Esophagus muscularis mucosa (tissue), 4 donors: Measurements from ENCODE around the gene DNASE1L2. TPM values are rescaled to one million over a fixed set of nuclear protein-coding genes. Genes with fewer than 3 reads are reported as not detected.

Source experiments
- DNase-seq: peaks from one replicate; pipeline ENCODE4 v3.0.0-alpha.2; 2017; ENCODE audit errors: extremely low spot score
- H3K27ac ChIP-seq, 4 donors: fragments of 200-600 bp; sonication (generic); replicated peaks in 1 of 4; 1 replicate in 3 of 4; 2 replicates in 1 of 4; pipeline ENCODE4 v1.5.1; 2016 to 2019; ENCODE audit warnings: mild to moderate bottlenecking in 1 of 4
- H3K27me3 ChIP-seq, 4 donors: fragments of 200-600 bp; sonication (generic); one replicate each; pipeline versions ENCODE4 v1.5.1 to v1.6.0; 2016 to 2019
- H3K36me3 ChIP-seq, 4 donors: fragments of 200-600 bp; sonication (generic); one replicate each; pipeline ENCODE4 v1.5.1; 2016 to 2019
- H3K4me1 ChIP-seq, 4 donors: fragments of 200-600 bp; sonication (generic); one replicate each; pipeline ENCODE4 v1.5.1; 2016 to 2019
- H3K4me3 ChIP-seq, 4 donors: fragments of 200-600 bp; sonication (generic); 1 replicate in 2 of 4; 2 replicates in 2 of 4; pipeline ENCODE4 v1.5.1; 2016 to 2019; ENCODE audit warnings: mild to moderate bottlenecking in 4 of 4, moderate library complexity in 1 of 4
- H3K9me3 ChIP-seq, 4 donors: fragments of 200-600 bp; sonication (generic); 1 replicate in 3 of 4; 2 replicates in 1 of 4; pipeline ENCODE4 v1.5.1; 2016 to 2019
- EP300 ChIP-seq: sonication (generic); formaldehyde crosslinking; IDR thresholded peaks from one replicate; pipeline ENCODE4 v1.6.1; 2017; ENCODE audit warnings: antibody characterized with exemption
- POLR2A ChIP-seq: fragments of 450-650 bp; IDR thresholded peaks from one replicate; pipeline ENCODE4 v1.6.1; 2017; ENCODE audit warnings: antibody characterized with exemption, moderate library complexity, mild to moderate bottlenecking, low read depth
- POLR2AphosphoS5 ChIP-seq, 2 donors: sonication (generic); formaldehyde crosslinking; IDR thresholded peaks; one replicate each; pipeline ENCODE4 v1.6.1; 2017; ENCODE audit warnings: antibody characterized with exemption in 2 of 2
- WGBS: methylation state at CpG from one replicate; pipeline ENCODE4 v1.1.5; 2018; 5-methylcytosine and 5-hydroxymethylcytosine counted together
- intact Hi-C: fragments of 100-400 bp; cut with DNase I; formaldehyde crosslinking; loops from one replicate; pipeline ENCODE4 v1.15.1; 2023
- total RNA-seq, 4 donors: library from RNA; depleted of rRNA; stranded (reverse); fragments of >200 nt; gene quantifications; one replicate each; pipeline versions ENCODE4 v1.1.0 to v1.2.1, GENCODE V29; 2016
- TF ChIP-seq, protein P1 (sequence below), 3 experiments: fragments of 200-600 bp in 2 of 3; fragments of 450-650 bp in 1 of 3; sonication (generic) in 2 of 3; IDR thresholded peaks; one replicate each; pipeline ENCODE4 v1.5.1; 2017 to 2019; ENCODE audit warnings: antibody characterized with exemption in 3 of 3, mild to moderate bottlenecking in 2 of 3, moderate library complexity in 1 of 3

Gene DNASE1L2
- total RNA-seq, 4 donors from 2014 or later: 0.50 to 0.86 (median 0.67) TPM

DNA sequence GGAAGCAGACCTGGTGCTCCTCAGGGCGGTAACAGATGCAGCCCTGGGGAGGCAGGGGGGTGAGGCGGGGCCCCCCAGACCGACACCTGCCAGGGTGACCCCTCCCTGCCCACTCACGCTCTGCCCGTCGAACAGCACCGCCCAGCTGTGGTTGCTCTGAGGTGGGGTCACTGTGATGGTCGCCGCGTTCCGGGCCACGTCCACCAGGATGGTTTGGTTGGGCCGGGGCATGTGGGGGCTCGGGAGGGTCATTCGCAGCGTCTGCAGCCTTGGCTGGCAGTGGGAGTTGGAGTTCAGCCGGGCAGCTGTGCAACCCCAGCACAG is 26.3 kb upstream of the DNASE1L2 start:
- DNase-seq: no peak
- Histone ChIP-seq H3K36me3 (peaks cover 20 to 49% (median 45%) of the 10 kb centered on the region in 4 donors), H3K4me3 (no peak overlapping the region), H3K27me3 (no peaks in the 10 kb centered on the region), H3K4me1 (peaks cover 37 to 51% (median 44%) of the 10 kb centered on the region in 4 donors), H3K27ac (no peak overlapping the region), H3K9me3 (no peaks in the 10 kb centered on the region)
- no CpG with 5 or more reads among the region's 17 CpGs for WGBS
- intact Hi-C loops: loop anchor here (5.0 kb wide), 1 partner anchor 48 kb away; no protein-coding TSS in a partner anchor
- TF ChIP-seq, protein P1, sequence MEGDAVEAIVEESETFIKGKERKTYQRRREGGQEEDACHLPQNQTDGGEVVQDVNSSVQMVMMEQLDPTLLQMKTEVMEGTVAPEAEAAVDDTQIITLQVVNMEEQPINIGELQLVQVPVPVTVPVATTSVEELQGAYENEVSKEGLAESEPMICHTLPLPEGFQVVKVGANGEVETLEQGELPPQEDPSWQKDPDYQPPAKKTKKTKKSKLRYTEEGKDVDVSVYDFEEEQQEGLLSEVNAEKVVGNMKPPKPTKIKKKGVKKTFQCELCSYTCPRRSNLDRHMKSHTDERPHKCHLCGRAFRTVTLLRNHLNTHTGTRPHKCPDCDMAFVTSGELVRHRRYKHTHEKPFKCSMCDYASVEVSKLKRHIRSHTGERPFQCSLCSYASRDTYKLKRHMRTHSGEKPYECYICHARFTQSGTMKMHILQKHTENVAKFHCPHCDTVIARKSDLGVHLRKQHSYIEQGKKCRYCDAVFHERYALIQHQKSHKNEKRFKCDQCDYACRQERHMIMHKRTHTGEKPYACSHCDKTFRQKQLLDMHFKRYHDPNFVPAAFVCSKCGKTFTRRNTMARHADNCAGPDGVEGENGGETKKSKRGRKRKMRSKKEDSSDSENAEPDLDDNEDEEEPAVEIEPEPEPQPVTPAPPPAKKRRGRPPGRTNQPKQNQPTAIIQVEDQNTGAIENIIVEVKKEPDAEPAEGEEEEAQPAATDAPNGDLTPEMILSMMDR (IDR thresholded peaks at IDR 0.05): no peak
- TF ChIP-seq POLR2A (no peak), POLR2AphosphoS5 (IDR thresholded peaks at IDR 0.05) (no peak), EP300 (no peak)

DNA sequence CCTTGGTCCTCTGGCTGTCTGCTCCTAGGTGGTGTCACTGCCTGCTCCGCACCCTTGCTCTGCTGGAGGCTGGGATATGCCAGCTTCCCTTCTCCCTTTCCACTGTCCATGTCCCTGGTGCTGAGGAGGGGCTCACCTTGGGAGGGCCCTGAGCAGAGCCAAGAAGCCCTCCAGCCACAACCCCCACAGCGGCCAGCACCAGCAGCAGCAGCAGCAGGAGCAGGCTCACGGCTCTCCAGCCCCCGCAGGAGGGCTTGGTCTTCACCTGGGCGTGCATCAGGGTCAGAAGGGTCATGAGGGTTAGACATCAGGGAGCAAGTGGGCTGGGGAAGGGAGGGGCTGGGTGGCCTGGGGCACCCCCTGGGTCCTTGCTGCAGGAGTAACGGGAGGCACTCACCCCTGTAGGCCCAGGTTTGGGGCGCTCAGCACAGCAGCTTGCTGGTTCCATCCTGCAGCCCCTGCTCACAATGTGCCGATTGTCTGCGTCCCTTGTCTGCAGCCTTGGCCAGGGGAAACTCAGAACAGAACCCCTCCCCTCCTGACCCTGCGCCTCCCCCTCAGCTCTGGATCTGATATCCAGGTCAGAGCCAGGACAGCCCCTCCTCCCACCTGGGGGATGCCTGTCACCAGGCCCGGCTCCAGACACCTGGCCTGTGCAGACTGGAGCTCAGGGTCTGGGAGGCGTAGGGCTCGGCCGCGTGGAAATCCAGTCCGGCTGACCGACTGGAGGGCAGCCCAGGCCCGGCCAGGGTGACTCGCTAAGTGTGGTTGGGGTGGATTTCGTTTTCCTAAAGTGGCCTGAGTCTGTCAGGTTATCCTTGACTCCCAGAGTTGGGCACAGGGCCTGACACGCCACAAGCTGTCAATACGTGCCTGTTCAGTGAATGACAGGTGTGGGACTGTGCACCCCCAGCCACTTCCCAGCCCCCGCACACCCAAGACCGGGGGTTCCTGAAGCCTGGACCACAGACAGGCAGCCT is 25.6 kb upstream of the DNASE1L2 start, which contains the start of gene BRICD5:
Gene BRICD5, minus strand, starts transcription at position 478 of the 980 bp plus-strand sequence. Its CDS starts 30 bp downstream, at position 448.
- no peak within 1 kb of the TSS for H3K4me3 ChIP-seq
- TF ChIP-seq EP300: no peak
- no peak for TF ChIP-seq POLR2AphosphoS5 (IDR thresholded peaks at IDR 0.05)
- TF ChIP-seq POLR2A: no peak
- TF ChIP-seq, protein P1 (IDR thresholded peaks at IDR 0.05): no peak
- 48% methylated on average over 2 of the region's 24 CpGs for whole genome bisulfite sequencing
- H3K27ac ChIP-seq: no peak within 1 kb of the TSS
- H3K36me3 ChIP-seq: peaks cover 20 to 49% (median 45%) of the 10 kb centered on the region in 4 donors
- H3K27me3 ChIP-seq: no peaks in the 10 kb centered on the region
- peaks cover 37 to 56% (median 49%) of the 10 kb centered on the region in 4 donors for H3K4me1 ChIP-seq
- H3K9me3 ChIP-seq: no peaks in the 10 kb centered on the region
- DNase-seq: no peak
- intact Hi-C loops: loop anchor here (5.0 kb wide), 1 partner anchor 48 kb away; no protein-coding TSS in a partner anchor

DNA sequence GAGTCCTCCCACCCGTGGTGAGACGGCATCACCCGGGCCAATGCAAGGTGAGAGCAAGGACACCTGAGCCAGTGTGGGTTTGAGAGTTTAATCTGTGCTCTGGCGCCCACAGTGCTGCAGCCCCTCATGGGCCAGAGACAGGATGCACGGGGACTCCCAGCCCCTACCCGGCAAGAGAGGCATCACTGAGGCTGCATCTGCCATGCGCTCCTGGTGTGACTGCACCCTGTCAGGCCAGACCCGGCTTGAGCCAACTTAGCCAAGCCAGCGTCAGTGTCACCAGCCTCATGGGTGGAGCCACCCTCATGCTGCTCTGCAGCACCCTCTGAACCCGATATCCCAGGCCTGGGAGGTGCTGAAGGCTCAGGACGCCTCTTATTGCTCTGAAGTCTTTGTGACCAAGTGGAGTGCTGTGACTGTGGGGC is 24.3 kb upstream of the DNASE1L2 start:
- Histone ChIP-seq H3K9me3 (no peaks in the 10 kb centered on the region), H3K27ac (peak overlapping the region in 1 of 4 donors; percentile 1), H3K36me3 (peaks cover 20 to 43% (median 39%) of the 10 kb centered on the region in 4 donors), H3K4me3 (no peak overlapping the region), H3K27me3 (no peaks in the 10 kb centered on the region), H3K4me1 (peaks cover 26 to 46% (median 41%) of the 10 kb centered on the region in 4 donors)
- TF ChIP-seq POLR2A (no peak), EP300 (no peak), POLR2AphosphoS5 (IDR thresholded peaks at IDR 0.05) (no peak)
- TF ChIP-seq, protein P1 (IDR thresholded peaks at IDR 0.05): no peak
- DNase-seq: no peak
- intact Hi-C loops: loop anchor here (5.0 kb wide), 1 partner anchor 50 kb away; no protein-coding TSS in a partner anchor
- WGBS: 79% methylated on average over 4 of the region's 11 CpGs

DNA sequence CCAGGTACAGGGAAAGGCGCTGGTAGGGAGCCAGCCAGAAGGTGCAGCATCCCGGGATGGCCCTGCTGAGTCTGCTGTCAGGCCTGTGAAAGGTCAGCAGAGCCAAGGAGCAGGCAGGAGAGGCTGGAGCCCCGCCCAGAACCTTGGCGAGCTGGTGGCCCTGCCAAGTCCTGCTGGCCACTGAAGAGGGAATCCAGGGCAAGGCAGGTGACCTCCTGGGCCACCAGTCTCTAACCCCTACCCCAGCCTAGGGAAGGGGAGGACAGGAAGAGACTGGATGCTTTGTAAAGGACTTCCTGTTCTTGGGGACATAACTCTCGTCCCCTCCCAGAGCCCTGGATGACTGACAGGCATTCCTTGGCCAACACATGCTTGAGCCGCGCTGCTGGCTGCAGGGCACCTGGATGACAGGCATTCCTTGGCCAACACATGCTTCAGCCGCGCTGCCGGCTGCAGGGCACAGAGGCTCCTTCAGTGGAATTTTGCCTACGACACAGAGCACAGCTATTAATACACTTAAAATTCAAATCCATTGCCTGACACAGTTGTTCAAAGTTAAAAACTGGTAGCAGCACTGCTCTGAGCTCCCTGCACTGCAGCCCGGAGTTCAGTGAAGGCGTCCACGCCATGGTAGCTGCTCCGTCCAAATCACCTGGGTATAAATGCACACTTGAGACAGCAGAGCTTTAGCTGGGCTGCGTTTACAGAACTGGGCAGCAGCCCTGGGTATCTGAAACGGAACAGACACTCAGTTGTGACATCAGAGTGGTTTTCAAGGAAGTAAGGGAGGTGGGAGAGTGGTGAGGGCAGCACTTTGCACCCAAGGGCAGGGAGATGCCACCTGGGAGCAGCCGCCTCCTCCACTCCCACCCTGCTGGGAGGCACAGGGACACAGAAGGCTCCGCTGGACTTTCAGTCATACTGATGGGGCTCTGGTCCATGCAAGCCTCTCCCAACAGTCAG is 23.6 kb upstream of the DNASE1L2 start:
- H3K4me1 ChIP-seq: peaks cover 26 to 39% (median 37%) of the 10 kb centered on the region in 4 donors
- no peaks in the 10 kb centered on the region for H3K9me3 ChIP-seq
- no peaks in the 10 kb centered on the region for H3K27me3 ChIP-seq
- peaks cover 19 to 36% (median 32%) of the 10 kb centered on the region in 4 donors for H3K36me3 ChIP-seq
- peak overlapping the region in 2 of 4 donors; percentile 1 to 18 for H3K27ac ChIP-seq
- no peak for DNase-seq
- intact Hi-C loops: loop anchor here (5.0 kb wide), 1 partner anchor 50 kb away; no protein-coding TSS in a partner anchor
- TF ChIP-seq POLR2AphosphoS5 (IDR thresholded peaks at IDR 0.05): no peak
- TF ChIP-seq, protein P1 (IDR thresholded peaks at IDR 0.05): no peak
- no peak for TF ChIP-seq EP300
- TF ChIP-seq POLR2A: peak; percentile 52
- peak overlapping the region in 3 of 4 donors; percentile 79 to 87 (median 83) for H3K4me3 ChIP-seq
- whole genome bisulfite sequencing: 73% methylated on average over 10 of the region's 19 CpGs
